22Rv1 (cell line): ENCODE data around the gene SPATA31E1.

Source experiments
- H3K27ac ChIP-seq: fragments of 450-650 bp; 2 replicates; pipeline ENCODE4 v1.5.1; 2017
- CTCF ChIP-seq: fragments of 450-650 bp; IDR thresholded peaks from 2 replicates; pipeline ENCODE4 v1.5.1; 2017; ENCODE audit warnings: mild to moderate bottlenecking
- ZFX ChIP-seq: fragments of 450-650 bp; IDR thresholded peaks from 2 replicates; pipeline ENCODE4 v1.6.1; 2017; ENCODE audit warnings: antibody characterized with exemption, borderline replicate concordance

SPATA31E1 gene

DNA sequence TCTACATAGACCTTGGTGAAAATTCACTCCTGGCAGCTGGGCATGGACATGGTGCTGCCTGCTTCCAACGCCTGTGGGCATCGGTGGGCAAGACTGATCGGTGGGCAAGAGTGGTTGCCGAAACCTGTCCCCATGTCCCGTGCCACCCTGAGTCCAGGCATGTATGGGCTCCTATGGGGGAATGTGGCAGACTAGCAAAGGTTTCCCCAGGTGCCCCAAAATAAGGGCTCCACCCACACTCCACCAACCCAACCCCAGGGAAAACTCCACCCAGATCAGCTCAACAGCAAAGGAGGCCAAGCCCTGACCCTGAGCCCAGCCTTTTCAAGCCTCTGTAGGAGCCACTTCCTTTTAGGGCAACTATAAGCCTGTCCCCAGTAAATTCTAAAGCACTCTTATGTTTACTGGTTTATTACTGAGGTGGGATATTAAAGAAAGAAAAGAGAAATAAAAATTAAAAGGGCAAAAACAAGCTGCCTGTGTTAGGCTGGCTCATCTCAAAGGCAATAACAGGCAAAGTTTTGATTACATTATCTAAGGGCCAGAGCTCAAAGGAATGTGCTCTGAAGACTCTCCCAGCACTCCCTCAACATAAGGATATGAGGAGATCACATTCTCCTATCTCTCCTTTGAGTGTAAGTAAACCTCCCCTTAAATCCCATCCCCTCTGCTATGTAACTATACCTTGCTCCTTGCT is 8.9 kb upstream of the SPATA31E1 start:
- H3K27ac ChIP-seq: no peak overlapping the region
- TF ChIP-seq CTCF (no peak), ZFX (no peak)

DNA sequence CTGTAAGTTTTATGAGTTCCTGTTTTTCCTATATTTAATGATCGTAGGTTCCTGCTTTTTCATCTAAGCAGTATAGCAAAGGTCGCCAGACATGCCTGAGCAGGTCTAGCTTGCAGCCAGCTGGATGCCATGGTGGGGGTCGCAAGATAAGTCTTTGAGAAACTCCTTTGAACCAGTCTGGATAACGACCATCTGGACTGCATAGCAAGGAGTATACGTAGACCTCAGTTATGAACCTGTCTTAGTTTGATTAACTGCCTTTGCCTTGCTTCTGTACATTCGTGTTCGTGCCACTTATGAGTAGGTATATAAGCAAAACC is 8.4 kb upstream of the SPATA31E1 start:
- no peak overlapping the region for H3K27ac ChIP-seq
- no peak for TF ChIP-seq ZFX

- TF ChIP-seq CTCF: no peak
- no peak for TF ChIP-seq ZFX
- no peak overlapping the region for H3K27ac ChIP-seq
These were observed 7.6 kb upstream of the SPATA31E1 start for GRCh38 chr9:87875060-87875459.

GRCh38 chr9:87875831-87876545 is 6.7 kb upstream of the SPATA31E1 start:
- no peak overlapping the region for H3K27ac ChIP-seq
- TF ChIP-seq ZFX (no peak), CTCF (no peak)

GRCh38 chr9:87876708-87877107 is 6.0 kb upstream of the SPATA31E1 start:
- no peak overlapping the region for H3K27ac ChIP-seq
- TF ChIP-seq ZFX: no peak
- no peak for TF ChIP-seq CTCF

GRCh38 chr9:87878989-87879511 is 3.6 kb upstream of the SPATA31E1 start:
- no peak overlapping the region for H3K27ac ChIP-seq
- TF ChIP-seq CTCF (no peak), ZFX (no peak)

- no peak overlapping the region for H3K27ac ChIP-seq
- TF ChIP-seq ZFX (no peak), CTCF (no peak)
These were observed 2.6 kb upstream of the SPATA31E1 start for GRCh38 chr9:87880116-87880515.
